ENCODE measurements around the gene CST6. TPM values are rescaled to one million over a fixed set of nuclear protein-coding genes. Genes with fewer than 3 reads are reported as not detected.

CST6 gene
- total RNA-seq, 1 donor from 2014 or later = 53.4 TPM

DNA sequence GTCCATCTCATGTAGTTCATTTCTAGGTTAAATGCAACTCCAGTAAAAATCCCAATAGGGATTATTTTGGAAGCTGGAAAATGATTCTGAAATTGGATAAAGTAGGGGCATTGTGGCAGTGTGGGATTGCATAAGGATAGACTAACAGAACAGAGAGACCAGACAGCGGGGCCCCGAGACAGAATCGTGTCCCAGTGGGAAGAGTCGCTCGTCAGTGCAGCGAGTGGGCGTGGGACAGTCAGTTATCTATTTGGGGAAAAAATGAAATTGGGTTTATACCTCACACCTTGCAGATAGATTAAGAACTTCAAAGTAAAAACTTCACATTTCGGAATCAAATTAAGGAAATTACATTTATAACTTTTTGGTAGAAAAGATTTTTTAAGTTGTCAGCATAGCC lies 39.7 kb upstream of the CST6 start:
- TF ChIP-seq, protein P1, sequence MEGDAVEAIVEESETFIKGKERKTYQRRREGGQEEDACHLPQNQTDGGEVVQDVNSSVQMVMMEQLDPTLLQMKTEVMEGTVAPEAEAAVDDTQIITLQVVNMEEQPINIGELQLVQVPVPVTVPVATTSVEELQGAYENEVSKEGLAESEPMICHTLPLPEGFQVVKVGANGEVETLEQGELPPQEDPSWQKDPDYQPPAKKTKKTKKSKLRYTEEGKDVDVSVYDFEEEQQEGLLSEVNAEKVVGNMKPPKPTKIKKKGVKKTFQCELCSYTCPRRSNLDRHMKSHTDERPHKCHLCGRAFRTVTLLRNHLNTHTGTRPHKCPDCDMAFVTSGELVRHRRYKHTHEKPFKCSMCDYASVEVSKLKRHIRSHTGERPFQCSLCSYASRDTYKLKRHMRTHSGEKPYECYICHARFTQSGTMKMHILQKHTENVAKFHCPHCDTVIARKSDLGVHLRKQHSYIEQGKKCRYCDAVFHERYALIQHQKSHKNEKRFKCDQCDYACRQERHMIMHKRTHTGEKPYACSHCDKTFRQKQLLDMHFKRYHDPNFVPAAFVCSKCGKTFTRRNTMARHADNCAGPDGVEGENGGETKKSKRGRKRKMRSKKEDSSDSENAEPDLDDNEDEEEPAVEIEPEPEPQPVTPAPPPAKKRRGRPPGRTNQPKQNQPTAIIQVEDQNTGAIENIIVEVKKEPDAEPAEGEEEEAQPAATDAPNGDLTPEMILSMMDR (conservative IDR thresholded peaks at IDR 0.05; ENCODE audit: low read depth, low read length) = no peak
- DNase-seq (ENCODE audit: low read depth) = no peak
- H3K4me3 ChIP-seq (ENCODE audit: low read depth, low read length) = no peak overlapping the region

DNA sequence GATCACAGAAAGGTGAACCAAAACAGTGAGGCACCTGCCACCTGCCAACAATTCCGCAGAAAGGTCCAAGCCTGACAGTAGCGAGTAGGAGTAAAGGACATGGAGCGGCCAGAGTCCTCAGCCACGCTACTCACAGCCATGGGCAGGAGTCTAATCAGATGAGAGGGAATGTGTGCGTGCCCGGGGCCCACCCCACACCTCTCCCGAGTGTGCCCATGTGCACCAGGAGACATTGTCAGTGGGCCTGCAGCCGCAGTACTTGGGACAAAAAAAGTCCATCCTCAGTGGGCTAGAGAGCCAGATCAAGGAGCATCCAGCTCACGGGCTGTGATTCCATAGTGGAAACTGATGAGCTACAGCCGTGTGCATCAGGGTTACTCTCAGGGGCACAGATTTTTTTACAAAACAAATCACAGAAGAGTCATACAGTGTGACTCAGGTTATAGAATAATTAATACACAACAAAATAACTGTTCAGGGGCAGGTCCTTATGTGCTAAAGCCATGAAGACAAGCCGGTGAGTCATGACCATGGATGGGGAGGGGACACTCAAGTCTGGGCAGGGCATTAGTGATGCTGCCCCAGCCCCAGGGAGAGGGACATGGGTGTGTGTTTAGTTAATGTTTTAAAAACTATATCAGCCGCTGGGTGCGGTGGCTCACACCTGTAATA lies 38.2 kb upstream of the CST6 start:
- H3K4me3 ChIP-seq (ENCODE audit: low read depth, low read length) = no peak overlapping the region
- TF ChIP-seq, protein P1 (conservative IDR thresholded peaks at IDR 0.05; ENCODE audit: low read depth, low read length) = no peak
- DNase-seq (ENCODE audit: low read depth) = no peak

DNA sequence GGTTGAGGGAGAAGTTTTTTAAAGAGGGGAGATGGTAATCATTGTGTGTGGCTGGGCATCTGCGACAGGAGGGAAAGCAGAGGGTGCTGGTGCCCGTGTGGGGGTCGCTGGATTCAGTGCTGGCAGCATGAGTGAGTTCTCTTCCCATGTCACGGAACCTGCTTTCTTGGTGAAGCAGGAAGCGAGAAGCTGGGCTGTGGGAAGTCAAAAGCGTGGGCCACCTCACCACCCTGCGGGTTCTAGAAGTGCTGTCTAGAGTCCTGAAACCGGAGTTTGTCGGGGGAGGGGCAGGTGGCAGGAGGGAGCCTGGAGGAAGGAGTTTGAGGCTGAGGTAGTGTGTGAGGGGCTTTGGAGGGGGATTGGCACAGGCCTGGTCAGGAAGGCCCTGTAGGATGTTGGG lies 36.0 kb upstream of the CST6 start:
- H3K4me3 ChIP-seq (ENCODE audit: low read depth, low read length) = no peak overlapping the region
- TF ChIP-seq, protein P1 (conservative IDR thresholded peaks at IDR 0.05; ENCODE audit: low read depth, low read length) = no peak
- no peak for DNase-seq (ENCODE audit: low read depth)

DNA sequence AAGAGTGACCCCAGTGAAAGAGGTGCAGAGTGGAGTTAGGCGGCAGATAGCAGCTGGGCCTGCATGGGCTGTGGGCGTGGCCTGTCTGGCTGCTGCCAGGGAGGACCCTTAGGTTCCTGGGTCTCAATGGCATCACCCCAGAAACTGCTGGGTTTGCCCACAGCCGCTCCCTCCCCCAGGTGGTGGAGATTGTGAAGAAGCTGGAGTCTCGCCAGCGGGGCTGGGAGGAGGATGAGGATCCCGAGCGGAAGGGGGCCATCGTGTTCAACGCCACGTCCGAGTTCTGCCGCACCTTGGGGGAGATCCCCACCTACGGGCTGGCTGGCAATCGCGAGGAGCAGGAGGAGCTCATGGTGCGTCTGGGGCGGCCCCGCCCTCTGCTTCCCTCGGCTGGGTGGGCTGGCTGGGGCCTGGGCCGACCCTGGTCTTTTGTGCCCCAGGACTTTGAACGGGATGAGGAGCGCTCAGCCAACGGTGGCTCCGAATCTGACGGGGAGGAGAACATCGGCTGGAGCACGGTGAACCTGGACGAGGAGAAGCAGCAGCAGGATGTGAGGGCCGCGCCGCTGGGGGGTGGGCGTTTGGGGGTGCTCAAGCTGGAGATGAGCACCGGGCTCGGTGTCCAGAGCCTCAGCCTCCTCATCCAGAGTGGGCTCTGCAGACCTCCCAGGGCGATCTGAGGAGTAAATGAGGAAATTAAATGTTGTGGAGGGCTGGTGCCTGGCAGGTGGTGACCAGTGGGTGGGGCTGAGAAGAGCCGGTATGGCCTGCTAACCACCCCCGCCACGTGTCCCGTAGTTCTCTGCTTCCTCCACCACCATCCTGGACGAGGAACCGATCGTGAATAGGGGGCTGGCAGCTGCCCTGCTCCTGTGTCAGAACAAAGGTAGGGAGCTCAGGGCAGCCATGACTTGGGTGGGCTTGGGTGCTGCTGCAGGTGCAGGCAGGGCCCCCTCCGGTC lies 35.3 kb upstream of the CST6 start:
- no peak overlapping the region for H3K4me3 ChIP-seq (ENCODE audit: low read depth, low read length)
- DNase-seq (ENCODE audit: low read depth) = no peak
- TF ChIP-seq, protein P1 (conservative IDR thresholded peaks at IDR 0.05; ENCODE audit: low read depth, low read length) = no peak

DNA sequence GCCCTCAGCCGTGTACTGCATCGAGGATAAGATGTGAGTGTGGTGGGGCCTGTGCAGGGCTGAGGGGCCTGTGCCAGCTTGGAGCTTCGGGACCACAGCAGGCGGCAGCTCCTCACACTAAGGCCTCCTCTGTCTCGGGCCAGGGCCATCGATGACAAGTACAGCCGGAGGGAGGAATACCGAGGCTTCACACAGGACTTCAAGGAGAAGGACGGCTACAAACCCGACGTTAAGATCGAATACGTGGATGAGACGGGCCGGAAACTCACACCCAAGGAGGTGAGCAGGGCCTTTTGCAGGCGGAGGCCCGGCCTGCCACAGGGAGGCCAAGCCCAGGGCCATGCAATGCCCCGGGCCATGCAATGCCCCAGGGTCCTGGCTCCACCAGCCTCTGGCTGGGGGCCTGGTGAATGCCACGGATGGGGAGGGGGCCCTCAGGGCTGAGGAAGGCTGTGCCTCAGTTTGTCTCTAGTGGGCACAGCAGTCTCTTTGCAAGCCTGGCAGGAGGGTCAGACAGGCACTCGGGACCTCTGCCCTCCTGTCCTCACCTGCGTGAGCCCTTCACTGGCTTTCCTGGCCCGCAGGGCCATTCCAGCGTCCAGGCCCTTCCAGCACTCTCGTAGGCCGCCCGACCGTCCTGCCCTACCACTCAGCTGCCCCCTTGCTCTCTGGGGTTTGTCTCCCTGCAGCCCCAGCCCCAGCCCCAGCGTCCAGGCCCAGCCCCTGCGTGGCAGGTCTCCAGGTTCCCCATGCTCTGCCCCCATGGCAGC lies 34.0 kb upstream of the CST6 start:
- DNase-seq (ENCODE audit: low read depth) = no peak
- no peak overlapping the region for H3K4me3 ChIP-seq (ENCODE audit: low read depth, low read length)
- TF ChIP-seq, protein P1 (conservative IDR thresholded peaks at IDR 0.05; ENCODE audit: low read depth, low read length) = no peak

DNA sequence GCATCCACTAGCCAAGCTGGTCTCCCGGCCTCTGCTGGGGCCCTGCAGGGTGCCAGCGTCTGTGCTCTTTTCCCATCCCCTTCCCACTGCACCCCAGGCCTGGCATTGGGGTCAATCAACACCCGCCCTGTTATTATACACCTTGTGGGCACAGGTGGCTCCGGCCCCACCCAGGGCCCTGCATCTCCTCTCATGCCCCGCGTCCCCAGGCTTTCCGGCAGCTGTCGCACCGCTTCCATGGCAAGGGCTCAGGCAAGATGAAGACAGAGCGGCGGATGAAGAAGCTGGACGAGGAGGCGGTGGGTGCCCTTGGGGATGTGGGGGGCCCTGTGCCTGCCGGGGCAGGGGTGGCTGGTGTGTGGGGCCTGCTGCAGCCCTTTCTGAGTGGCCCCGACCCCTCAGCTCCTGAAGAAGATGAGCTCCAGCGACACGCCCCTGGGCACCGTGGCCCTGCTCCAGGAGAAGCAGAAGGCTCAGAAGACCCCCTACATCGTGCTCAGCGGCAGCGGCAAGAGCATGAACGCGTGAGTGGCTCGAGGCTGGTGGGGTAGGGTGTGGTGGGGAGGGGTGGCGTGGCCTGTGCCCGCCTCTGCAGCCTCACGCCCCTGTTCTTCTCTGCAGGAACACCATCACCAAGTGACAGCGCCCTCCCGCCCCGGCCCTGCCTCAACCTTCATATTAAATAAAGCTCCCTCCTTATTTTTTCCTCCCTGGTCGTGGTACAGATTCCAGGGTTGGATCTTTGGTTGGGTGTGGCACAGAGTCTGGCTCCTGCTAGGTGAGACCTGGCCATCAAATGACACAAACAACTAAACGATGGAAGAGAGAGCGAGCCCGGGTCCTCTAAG lies 33.2 kb upstream of the CST6 start:
- H3K4me3 ChIP-seq (ENCODE audit: low read depth, low read length) = no peak overlapping the region
- DNase-seq (ENCODE audit: low read depth) = no peak
- TF ChIP-seq, protein P1 (conservative IDR thresholded peaks at IDR 0.05; ENCODE audit: low read depth, low read length) = no peak
